Hepatocyte (in vitro differentiated cells): ENCODE measurements around the gene LIPC. TPM values are rescaled to one million over a fixed set of nuclear protein-coding genes. Genes with fewer than 3 reads are reported as not detected.

Experiments used
- DNase-seq: peaks from one replicate; pipeline ENCODE4 v3.0.0-alpha.2; 2016; ENCODE audit warnings: low spot score
- H2AFZ ChIP-seq: fragments of 200-600 bp; sonication (generic); 2 replicates; pipeline ENCODE4 v1.6.0; 2016; ENCODE audit warnings: antibody characterized with exemption, mild to moderate bottlenecking
- H3K27ac ChIP-seq: fragments of 200-600 bp; sonication (generic); 2 replicates; pipeline ENCODE4 v1.5.1; 2016; ENCODE audit warnings: mild to moderate bottlenecking
- H3K27me3 ChIP-seq: fragments of 200-600 bp; sonication (generic); 2 replicates; pipeline ENCODE4 v1.6.1; 2016
- H3K36me3 ChIP-seq: fragments of 200-600 bp; sonication (generic); replicated peaks from 2 replicates; pipeline ENCODE4 v1.5.1; 2016; ENCODE audit warnings: low read depth; ENCODE audit not compliant: insufficient read depth
- H3K4me1 ChIP-seq: fragments of 200-600 bp; sonication (generic); 2 replicates; pipeline ENCODE4 v1.5.1; 2016; ENCODE audit warnings: mild to moderate bottlenecking, moderate library complexity; ENCODE audit not compliant: insufficient read depth
- H3K4me2 ChIP-seq: fragments of 200-600 bp; sonication (generic); 2 replicates; pipeline ENCODE4 v1.6.0; 2016
- H3K4me3 ChIP-seq: fragments of 200-600 bp; sonication (generic); 2 replicates; pipeline ENCODE4 v1.5.1; 2016; ENCODE audit warnings: mild to moderate bottlenecking
- H3K79me2 ChIP-seq: fragments of 200-600 bp; sonication (generic); 2 replicates; pipeline ENCODE4 v1.6.0; 2017; ENCODE audit warnings: mild to moderate bottlenecking
- H3K9me2 ChIP-seq: fragments of 200-600 bp; sonication (generic); replicated peaks from 2 replicates; pipeline ENCODE4 v1.6.0; 2017; ENCODE audit warnings: mild to moderate bottlenecking; ENCODE audit not compliant: insufficient read depth
- H3K9me3 ChIP-seq: fragments of 200-600 bp; sonication (generic); 2 replicates; pipeline ENCODE4 v1.5.1; 2016; ENCODE audit warnings: low read depth, mild to moderate bottlenecking
- H4K20me1 ChIP-seq: fragments of 200-600 bp; sonication (generic); 2 replicates; pipeline ENCODE4 v1.6.0; 2016; ENCODE audit warnings: mild to moderate bottlenecking; ENCODE audit not compliant: insufficient read depth, poor library complexity, severe bottlenecking
- EZH2 ChIP-seq: fragments of 200-600 bp; sonication (generic); IDR thresholded peaks from 2 replicates; pipeline ENCODE4 v1.6.1; 2016; ENCODE audit warnings: antibody characterized with exemption, mild to moderate bottlenecking, borderline replicate concordance
- EZH2phosphoT487 ChIP-seq: fragments of 200-600 bp; sonication (generic); IDR thresholded peaks from one replicate; pipeline ENCODE4 v1.6.1; 2018; ENCODE audit warnings: antibody characterized with exemption, mild to moderate bottlenecking, low read depth, moderate library complexity; ENCODE audit not compliant: unreplicated experiment, severe bottlenecking
- WGBS: methylation state at CpG from one replicate; pipeline ENCODE4 v1.1.6; 2016; ENCODE audit warnings: low lambda C conversion rate; ENCODE audit errors: missing lambda C conversion rate; 5-methylcytosine and 5-hydroxymethylcytosine counted together
- polyA plus RNA-seq: library from polyadenylated mRNA; unstranded; fragments of >200 nt; fragmentation: Nextera tagmentation; extraction: Ambion mirVana; gene quantifications from 2 replicates; pipeline ENCODE4 v1.2.1, GENCODE V29; 2016
- total RNA-seq: library from RNA; depleted of rRNA; stranded (reverse); fragments of >200 nt; gene quantifications from 2 replicates; pipeline ENCODE4 v1.2.3, GENCODE V29; 2014
- TF ChIP-seq, protein P1 (sequence below): fragments of 200-600 bp; sonication (generic); IDR thresholded peaks from 2 replicates; pipeline ENCODE4 v1.5.1; 2016; ENCODE audit warnings: antibody characterized with exemption, mild to moderate bottlenecking; ENCODE audit not compliant: poor library complexity

LIPC gene
- total and polyA plus RNA-seq, 2 experiments from 2014 or later, result 37.0 to 64.8 TPM

DNA sequence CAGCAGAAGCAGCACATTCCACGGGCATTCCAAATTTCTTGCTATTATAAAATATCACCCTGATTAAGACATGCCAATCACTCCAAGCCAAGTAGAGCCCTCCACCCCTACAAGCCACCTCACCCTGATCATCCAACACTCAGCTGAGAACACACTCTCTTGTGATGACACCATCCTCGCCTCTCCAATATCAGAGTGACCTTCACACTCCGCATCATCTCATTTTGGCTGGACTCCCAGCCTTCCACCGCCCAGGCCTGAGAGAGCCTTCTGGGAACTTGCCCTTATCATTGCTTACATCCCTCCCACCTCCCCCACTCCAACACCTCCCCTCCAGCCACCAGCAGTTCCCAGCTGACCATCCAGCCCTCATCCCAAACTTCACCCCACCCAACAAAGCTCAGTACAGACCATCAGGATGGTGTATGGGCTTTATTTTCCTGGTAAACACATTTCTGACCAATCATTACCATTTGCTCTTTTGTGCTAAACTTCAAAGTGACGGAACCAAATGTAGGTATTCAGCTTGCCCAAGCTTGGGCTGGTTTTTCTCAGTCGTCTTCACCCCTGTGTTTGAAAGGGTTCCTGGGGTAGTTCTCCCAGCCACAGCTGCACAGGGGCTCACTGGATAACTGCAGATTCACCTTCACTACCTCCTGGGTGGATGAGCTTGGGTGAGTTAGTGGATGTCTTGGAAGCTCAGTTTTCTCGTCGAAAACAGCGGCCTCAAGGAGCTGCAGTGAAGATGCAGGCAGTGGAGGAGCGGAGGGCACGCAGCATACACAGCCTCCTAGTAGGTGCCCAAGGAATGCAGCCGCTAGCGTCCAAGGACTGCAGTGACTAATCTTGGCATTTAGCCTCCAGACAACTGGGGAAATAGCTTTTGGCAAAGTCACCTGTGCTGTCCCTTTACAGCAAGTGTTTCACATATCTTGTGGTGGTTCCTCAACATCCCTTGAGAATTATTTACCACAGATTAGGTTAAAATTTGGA is 115.1 kb downstream of the LIPC start:
- no peak for DNase-seq
- no peaks in the 10 kb centered on the region for H4K20me1 ChIP-seq
- no peak overlapping the region for H3K27ac ChIP-seq
- no peaks in the 10 kb centered on the region for H3K36me3 ChIP-seq
- no peak overlapping the region for H2AFZ ChIP-seq
- H3K27me3 ChIP-seq, result no peaks in the 10 kb centered on the region
- H3K4me3 ChIP-seq, result no peak overlapping the region
- H3K79me2 ChIP-seq, result no peaks in the 10 kb centered on the region
- H3K4me1 ChIP-seq, result peaks cover 22% of the 10 kb centered on the region
- no peaks in the 10 kb centered on the region for H3K9me3 ChIP-seq
- H3K9me2 ChIP-seq, result no peaks in the 10 kb centered on the region
- TF ChIP-seq EZH2 (no peak), EZH2phosphoT487 (no peak)
- TF ChIP-seq, protein P1, sequence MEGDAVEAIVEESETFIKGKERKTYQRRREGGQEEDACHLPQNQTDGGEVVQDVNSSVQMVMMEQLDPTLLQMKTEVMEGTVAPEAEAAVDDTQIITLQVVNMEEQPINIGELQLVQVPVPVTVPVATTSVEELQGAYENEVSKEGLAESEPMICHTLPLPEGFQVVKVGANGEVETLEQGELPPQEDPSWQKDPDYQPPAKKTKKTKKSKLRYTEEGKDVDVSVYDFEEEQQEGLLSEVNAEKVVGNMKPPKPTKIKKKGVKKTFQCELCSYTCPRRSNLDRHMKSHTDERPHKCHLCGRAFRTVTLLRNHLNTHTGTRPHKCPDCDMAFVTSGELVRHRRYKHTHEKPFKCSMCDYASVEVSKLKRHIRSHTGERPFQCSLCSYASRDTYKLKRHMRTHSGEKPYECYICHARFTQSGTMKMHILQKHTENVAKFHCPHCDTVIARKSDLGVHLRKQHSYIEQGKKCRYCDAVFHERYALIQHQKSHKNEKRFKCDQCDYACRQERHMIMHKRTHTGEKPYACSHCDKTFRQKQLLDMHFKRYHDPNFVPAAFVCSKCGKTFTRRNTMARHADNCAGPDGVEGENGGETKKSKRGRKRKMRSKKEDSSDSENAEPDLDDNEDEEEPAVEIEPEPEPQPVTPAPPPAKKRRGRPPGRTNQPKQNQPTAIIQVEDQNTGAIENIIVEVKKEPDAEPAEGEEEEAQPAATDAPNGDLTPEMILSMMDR, result no peak
- H3K4me2 ChIP-seq, result no peak overlapping the region
- WGBS, result 78% methylated on average over 13 of the region's 13 CpGs

- no peaks in the 10 kb centered on the region for H3K79me2 ChIP-seq
- H4K20me1 ChIP-seq, result no peaks in the 10 kb centered on the region
- H2AFZ ChIP-seq, result no peak overlapping the region
- TF ChIP-seq, protein P1, result no peak
- TF ChIP-seq EZH2phosphoT487 (no peak), EZH2 (no peak)
- H3K4me1 ChIP-seq, result peaks cover 29% of the 10 kb centered on the region
- no peaks in the 10 kb centered on the region for H3K9me3 ChIP-seq
- no peaks in the 10 kb centered on the region for H3K27me3 ChIP-seq
- H3K27ac ChIP-seq, result no peak overlapping the region
- no peaks in the 10 kb centered on the region for H3K36me3 ChIP-seq
- no peak overlapping the region for H3K4me3 ChIP-seq
- WGBS, result 87% methylated on average over 9 of the region's 9 CpGs
- no peaks in the 10 kb centered on the region for H3K9me2 ChIP-seq
- no peak overlapping the region for H3K4me2 ChIP-seq
- DNase-seq, result no peak
Measured at GRCh38 chr15:58547628-58548307, 116.0 kb downstream of the LIPC start.

DNA sequence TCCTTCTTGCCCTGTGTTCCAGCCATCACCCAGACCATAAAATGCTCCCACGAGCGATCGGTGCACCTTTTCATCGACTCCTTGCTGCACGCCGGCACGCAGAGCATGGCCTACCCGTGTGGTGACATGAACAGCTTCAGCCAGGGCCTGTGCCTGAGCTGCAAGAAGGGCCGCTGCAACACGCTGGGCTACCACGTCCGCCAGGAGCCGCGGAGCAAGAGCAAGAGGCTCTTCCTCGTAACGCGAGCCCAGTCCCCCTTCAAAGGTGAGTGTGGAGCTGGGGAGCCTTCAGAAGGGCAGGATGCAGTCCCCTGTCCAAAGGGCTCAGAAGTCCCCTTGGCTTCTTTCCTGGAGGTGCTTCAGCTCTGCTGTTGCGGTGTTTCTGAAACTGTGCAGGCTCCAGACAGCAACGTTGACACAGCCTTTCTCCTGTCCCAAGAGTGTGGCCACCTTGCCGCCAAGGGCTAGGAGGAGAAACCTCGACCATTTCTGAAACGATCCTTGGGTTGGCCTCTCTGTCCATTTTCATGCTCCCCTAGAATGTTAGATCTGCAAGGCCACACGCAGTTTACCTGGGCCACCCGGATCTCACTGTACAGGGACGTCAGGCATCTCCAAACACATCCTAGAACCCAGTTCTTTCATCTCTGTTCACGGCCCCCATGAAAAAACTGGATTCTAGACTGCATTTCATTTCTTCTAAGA is 116.7 kb downstream of the LIPC start:
- 83% methylated on average over 26 of the region's 26 CpGs for WGBS
- TF ChIP-seq EZH2 (no peak), EZH2phosphoT487 (no peak)
- TF ChIP-seq, protein P1, result no peak
- no peak overlapping the region for H3K4me3 ChIP-seq
- DNase-seq, result no peak
- H3K79me2 ChIP-seq, result no peaks in the 10 kb centered on the region
- H3K4me2 ChIP-seq, result peak overlapping the region; percentile 15
- no peaks in the 10 kb centered on the region for H3K9me2 ChIP-seq
- H4K20me1 ChIP-seq, result no peaks in the 10 kb centered on the region
- peak overlapping the region; percentile 47 for H3K27ac ChIP-seq
- H3K27me3 ChIP-seq, result no peaks in the 10 kb centered on the region
- H3K9me3 ChIP-seq, result no peaks in the 10 kb centered on the region
- H3K4me1 ChIP-seq, result peaks cover 29% of the 10 kb centered on the region
- H2AFZ ChIP-seq, result no peak overlapping the region
- no peaks in the 10 kb centered on the region for H3K36me3 ChIP-seq
